ENCODE data around the gene STRBP. TPM values are rescaled to one million over a fixed set of nuclear protein-coding genes. Genes with fewer than 3 reads are reported as not detected.
"Not testable (repeated sequence)": the region's sequence is repeated elsewhere in the genome, so short reads cannot be mapped to it uniquely, and the experiment has no call there.

Gene STRBP
- 10 to 100 TPM; 48.1 to 51.9 (median 51.1) TPM for polyA plus RNA-seq (ENCODE audit: insufficient read length in 3 of 3)

DNA sequence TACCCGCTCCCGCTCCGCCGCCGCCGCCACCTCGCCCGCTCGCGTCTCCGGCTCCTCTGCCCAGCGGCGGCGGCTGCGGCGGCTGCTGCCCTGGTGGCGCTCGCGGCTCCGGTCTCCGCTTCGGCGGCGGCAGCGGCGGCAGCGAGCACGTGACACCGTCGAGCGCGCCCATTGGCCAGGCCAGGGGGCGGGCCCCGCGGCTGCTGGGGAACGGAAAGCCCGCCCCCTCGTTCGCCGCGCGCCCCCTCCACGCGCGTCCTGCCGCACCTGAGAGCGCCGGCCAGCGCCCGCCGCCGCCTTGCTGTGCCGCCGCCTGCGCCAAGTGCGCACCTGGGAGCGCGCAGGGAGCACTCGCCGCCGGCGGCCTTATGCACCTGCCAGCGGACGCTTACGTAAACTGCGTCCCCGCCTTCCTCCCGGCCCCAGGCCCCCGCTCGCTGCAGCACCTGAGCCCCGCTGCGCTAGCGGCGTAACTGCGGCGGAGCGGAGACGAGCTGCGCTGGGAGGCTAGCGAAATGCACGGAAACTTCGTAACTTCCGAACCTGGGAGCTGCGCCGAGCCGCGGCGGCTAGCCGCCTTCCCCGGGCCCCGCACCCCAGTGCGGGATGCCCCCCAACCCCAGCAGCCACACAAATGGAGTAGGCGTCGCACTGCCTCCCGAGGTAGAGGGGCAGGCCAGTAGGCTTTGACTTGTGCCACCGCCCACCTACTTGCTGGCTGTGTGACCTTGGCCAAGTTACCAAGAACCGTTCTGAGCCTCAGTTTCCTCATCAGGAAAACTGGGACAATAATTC, at the start of gene STRBP:
STRBP (minus strand) TSS at position 122 of the 795 bp plus-strand sequence. CDS start 84,452 bp downstream, outside the sequence.
- peak; percentile 73 to 83 (median 76) for DNase-seq (ENCODE audit: low read depth in 3 of 3, low spot score in 2 of 3)

DNA sequence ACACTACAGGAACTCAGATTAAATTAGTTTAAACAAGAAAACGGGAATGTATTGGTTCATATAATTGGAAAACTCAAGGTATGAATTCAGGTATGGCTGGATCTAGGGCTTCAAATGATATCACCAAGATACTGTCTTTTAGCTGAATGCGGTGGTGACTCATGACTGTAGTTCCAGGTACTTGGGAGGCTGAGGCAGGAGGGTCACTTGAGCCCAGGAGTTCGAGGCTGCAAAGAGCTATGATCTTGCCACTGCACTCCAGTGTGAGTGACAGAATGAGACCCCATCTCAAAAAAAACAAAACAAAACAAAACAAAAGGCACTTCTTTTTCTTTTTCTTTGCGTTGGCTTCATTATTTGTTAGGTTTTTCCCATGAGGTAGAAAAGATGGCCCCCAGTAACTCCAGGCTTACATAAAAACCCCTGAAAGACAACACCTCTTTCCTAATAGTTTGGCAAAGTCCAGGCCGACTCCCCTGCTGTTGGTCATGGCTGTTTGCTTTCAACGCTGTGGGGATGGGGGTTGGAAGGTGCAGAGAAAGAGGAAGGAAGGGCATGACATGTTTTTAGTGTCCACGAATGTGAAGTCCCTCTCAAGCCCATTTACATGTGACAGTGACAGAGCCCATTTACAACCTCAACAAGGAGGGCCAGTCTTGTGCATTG, 47.8 kb upstream of the STRBP start:
- no peak for DNase-seq (ENCODE audit: low read depth in 3 of 3, low spot score in 2 of 3)

DNA sequence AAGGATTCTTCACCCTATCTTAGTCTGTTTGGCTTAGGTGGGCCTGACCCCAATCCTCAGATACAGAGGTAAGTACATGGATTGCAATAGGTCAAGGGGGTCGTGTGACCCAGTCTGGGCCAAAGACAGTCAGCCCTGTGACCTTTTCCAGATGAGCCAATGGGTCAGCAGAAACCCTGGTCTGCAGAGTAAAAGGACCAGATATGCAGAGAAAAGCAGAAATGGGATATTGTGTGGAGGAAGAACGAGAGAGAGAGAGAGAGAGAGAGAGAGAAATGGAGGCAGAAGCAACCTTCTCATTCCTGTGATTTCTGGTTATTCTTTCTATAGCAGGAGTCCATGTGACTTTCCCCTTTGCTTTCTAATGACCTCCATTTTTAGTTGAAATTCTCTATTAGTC, 47.2 kb upstream of the STRBP start:
- DNase-seq (ENCODE audit: low read depth in 3 of 3, low spot score in 2 of 3) = no peak

DNA sequence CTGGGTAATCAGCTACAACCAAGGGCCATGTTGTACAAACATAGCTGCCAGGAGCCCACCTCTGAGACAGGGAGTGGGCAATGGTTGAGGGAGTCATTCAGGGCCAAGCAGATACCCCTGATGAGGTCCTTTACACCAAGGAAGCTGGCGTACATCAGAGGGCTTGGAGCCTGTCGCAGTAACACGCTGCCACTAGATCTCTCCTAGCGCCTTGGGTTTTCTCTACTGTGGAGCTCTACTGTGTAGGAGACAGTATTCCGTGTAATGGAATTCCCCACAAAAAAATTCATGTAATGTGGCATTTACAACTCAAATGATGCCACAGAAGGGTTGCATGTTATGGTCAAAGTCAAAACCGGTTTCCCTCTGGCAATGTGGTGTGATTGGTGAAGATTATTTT, 46.2 kb upstream of the STRBP start:
- no peak for DNase-seq (ENCODE audit: low read depth in 3 of 3, low spot score in 2 of 3)

DNA sequence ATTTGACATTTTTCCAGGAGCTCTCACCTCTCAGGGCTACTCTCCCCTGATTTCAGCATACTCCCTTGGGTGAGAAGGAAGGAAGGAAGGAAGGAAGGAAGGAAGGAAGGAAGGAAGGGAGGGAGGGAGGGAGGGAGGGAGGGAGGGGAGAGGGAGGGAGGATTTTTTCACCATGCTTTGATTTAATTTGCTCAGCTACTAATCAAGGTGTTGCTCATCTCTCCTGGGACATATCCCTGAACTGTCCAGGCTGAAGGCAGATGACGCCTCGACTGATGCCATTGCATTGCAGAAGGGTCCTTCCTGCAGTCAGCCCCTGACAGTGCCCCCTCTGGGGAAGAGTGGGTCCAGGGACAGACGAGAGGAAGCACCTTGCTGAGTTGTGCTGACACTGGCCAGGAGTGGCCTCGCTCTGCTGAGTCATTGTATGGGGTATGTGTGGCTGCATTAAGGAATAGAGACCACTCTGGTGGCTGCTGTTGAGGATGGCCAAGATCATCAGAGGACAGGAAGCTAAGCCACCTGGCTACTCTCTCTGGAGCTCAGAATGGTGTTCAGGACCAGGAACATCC, 44.0 kb upstream of the STRBP start:
- DNase-seq (ENCODE audit: low read depth in 3 of 3, low spot score in 2 of 3) = no peak

- DNase-seq (ENCODE audit: low read depth in 3 of 3, low spot score in 2 of 3) = no peak
These were observed 42.9 kb upstream of the STRBP start for GRCh38 chr9:123311250-123311752.

GRCh38 chr9:123310551-123311249, 42.3 kb upstream of the STRBP start:
- DNase-seq (ENCODE audit: low read depth in 3 of 3, low spot score in 2 of 3) = no peak

DNA sequence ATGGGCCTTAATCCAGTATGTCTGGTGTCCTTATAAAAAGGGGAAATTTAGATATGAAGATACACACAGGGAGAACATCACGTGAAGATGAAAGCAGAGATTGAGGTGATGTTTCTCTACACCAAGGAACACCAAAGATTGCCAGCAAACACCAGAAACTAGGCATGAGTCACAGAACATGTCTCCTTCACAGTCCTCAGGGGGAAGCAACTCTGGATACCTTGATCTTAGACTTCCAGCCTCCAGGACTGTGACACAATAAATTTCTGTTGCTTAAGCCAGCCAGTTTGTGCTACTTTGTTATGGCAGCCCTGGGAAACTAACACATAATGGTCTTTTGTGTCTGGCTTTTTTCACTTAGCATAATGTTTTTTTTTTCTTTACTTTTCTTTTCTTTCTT, 41.2 kb upstream of the STRBP start:
- DNase-seq (ENCODE audit: low read depth in 3 of 3, low spot score in 2 of 3) = no peak

GRCh38 chr9:123305879-123306278, 37.5 kb upstream of the STRBP start:
- DNase-seq (ENCODE audit: low read depth in 3 of 3, low spot score in 2 of 3) = no peak

DNA sequence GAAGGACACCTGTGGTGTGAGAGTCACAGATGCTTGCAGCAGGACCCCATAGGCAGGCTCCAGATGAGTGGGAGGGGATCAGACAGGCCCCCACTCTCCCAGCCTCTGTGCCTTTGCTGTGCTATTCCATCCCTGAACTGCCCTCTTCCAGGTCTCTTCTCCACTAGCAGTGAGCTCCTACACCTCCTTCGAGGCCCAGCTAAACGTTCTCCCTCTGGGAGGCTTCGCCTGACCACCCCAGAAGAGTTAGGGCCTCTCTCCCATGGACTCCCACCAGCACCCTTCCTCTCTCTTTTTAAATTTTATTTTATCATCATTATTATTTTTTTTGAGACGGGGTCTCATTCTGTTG, 35.9 kb upstream of the STRBP start:
- no peak for DNase-seq (ENCODE audit: low read depth in 3 of 3, low spot score in 2 of 3)

DNA sequence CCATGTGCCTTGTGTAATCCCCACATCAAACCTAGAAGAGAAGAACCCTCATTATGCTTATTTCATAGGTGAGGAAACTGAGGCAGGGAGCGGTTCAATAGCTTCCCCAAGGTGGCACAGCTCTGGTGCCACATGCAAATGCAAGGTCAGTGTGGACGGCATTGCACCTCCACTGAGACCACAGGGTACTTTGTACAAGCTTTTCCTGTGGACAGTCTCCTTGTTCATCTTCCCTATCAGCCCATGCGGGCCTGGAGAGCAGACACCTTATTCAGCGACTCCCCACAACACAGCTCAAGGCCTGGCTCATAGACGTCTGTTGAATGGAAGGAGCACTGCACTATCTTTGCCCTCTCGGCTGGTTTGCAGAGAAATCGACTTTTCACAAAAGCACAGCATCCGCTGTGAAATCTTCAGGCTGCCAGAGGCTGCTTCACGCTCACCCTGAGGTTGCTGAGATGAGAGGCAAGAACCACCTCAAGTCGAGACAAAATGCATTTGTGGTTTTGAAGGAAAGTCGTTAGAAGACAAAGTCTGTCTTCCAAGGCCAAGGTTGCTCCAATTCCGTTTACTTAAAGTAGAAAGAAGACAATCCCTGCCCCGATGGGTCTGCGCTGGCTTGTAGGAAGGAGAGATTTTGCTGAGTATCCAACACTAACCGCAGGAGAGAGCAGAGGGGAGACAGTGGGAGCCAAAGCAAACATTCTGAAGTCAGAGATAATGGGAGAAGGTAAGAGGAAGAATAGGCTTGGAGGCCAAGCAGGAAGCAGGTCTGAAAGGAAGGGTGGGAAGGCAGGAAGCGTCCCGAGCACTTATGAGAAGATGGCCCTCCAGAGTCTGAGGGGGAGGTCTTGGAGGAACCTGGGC, 34.2 kb upstream of the STRBP start:
- DNase-seq (ENCODE audit: low read depth in 3 of 3, low spot score in 2 of 3) = no peak

- not testable (repeated sequence) for DNase-seq (ENCODE audit: low read depth in 3 of 3, low spot score in 2 of 3)
These were observed 33.5 kb upstream of the STRBP start for GRCh38 chr9:123301936-123302335.

- no peak for DNase-seq (ENCODE audit: low read depth in 3 of 3, low spot score in 2 of 3)
These were observed 32.2 kb upstream of the STRBP start for GRCh38 chr9:123300554-123300953.

GRCh38 chr9:123299558-123300126, 31.3 kb upstream of the STRBP start:
- no peak for DNase-seq (ENCODE audit: low read depth in 3 of 3, low spot score in 2 of 3)

DNA sequence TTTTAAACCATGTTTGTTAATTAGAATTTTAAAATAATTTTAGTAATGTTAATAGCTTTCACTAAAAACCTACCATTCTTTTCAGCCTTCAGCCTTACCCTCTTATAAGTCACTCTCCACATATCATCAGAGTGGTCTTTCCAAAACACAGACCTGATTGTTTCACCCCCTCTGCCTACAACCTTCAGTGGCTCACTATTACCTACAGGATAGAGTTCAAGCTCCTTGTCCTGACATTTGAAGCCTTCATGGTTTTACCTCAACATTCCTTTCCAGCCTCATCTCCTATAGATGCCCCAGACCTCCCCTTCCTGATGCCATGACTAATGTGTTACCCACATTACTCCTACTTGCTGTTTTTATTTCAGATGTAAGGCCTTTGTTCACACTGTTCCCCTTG, 27.8 kb upstream of the STRBP start:
- no peak for DNase-seq (ENCODE audit: low read depth in 3 of 3, low spot score in 2 of 3)

GRCh38 chr9:123291736-123292135, 23.4 kb upstream of the STRBP start:
- no peak for DNase-seq (ENCODE audit: low read depth in 3 of 3, low spot score in 2 of 3)

GRCh38 chr9:123290764-123291163, 22.4 kb upstream of the STRBP start:
- DNase-seq (ENCODE audit: low read depth in 3 of 3, low spot score in 2 of 3) = no peak

- DNase-seq (ENCODE audit: low read depth in 3 of 3, low spot score in 2 of 3) = no peak
These were observed 19.3 kb upstream of the STRBP start for GRCh38 chr9:123287639-123288038.

- DNase-seq (ENCODE audit: low read depth in 3 of 3, low spot score in 2 of 3) = no peak
These were observed 17.9 kb upstream of the STRBP start for GRCh38 chr9:123286324-123286723.

DNA sequence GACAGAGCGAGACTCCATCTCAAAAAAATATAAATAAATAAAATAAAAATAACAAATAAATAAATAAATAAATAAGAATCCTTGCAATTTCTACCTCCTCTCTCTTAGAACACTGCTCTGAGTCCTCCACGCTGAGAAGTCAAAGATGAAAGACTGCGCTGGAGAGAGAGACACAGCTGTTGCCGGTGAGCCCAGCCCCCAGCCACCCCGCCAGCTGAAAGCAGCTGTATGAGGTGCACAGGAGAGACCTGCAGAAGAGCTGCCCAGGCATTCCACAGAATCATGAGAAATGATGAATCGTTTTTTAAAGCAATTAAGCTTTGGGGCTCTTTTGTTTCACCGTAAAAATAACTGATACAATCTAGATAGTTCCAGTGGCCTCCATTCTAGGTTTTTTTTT, 16.3 kb upstream of the STRBP start:
- DNase-seq (ENCODE audit: low read depth in 3 of 3, low spot score in 2 of 3) = no peak

Measured in right renal cortex interstitium (tissue), 3 donors.